SU-DHL-6 (cell line): ENCODE results near the gene TMA7.

Experiments
- H2AFZ ChIP-seq: fragments of 200-600 bp; sonication (generic); 2 replicates; pipeline ENCODE4 v1.6.1; 2014; ENCODE audit warnings: low read depth, mild to moderate bottlenecking, moderate library complexity, mixed read lengths, antibody characterized with exemption, low read length; ENCODE audit not compliant: severe bottlenecking
- H3F3A ChIP-seq: fragments of 200-600 bp; shearing (Covaris generic); 2 replicates; pipeline ENCODE4 v1.6.0; 2016; ENCODE audit warnings: antibody characterized with exemption, mild to moderate bottlenecking; ENCODE audit not compliant: insufficient read depth
- H3K27ac ChIP-seq: fragments of 200-600 bp; sonication (generic); 2 replicates; pipeline ENCODE4 v1.5.1; 2016; ENCODE audit warnings: low read depth, mild to moderate bottlenecking, low read length, moderate library complexity, mixed read lengths
- H3K27me3 ChIP-seq: fragments of 200-600 bp; sonication (generic), shearing (Covaris generic); 2 replicates; pipeline ENCODE4 v1.6.0; 2014; ENCODE audit warnings: mild to moderate bottlenecking, low read length
- H3K36me3 ChIP-seq: fragments of 200-600 bp; sonication (generic); 2 replicates; pipeline ENCODE4 v1.6.1; 2014; ENCODE audit warnings: mild to moderate bottlenecking, low read length, mixed read lengths
- H3K4me2 ChIP-seq: fragments of 300-600, 200-600 bp; shearing (Covaris generic), sonication (generic); 2 replicates; pipeline ENCODE4 v1.6.0; 2014; ENCODE audit warnings: low read length, low read depth, mild to moderate bottlenecking; ENCODE audit not compliant: poor library complexity, severe bottlenecking
- H3K4me3 ChIP-seq: fragments of 200-600 bp; sonication (generic); 2 replicates; pipeline ENCODE4 v1.5.1; 2014; ENCODE audit warnings: antibody characterized with exemption, low read length, mild to moderate bottlenecking, mixed read lengths; ENCODE audit not compliant: insufficient read depth, poor library complexity, severe bottlenecking
- H3K79me2 ChIP-seq: fragments of 200-600 bp; sonication (generic); 2 replicates; pipeline ENCODE4 v1.6.1; 2014; ENCODE audit warnings: mild to moderate bottlenecking, low read length, moderate library complexity; ENCODE audit not compliant: insufficient read depth
- H3K9ac ChIP-seq: fragments of 200-600 bp; sonication (generic); 2 replicates; pipeline ENCODE4 v1.7.0; 2014; ENCODE audit warnings: mild to moderate bottlenecking, low read length
- H3K9me2 ChIP-seq: fragments of 200-600 bp; sonication (generic); replicated peaks from 2 replicates; pipeline ENCODE4 v1.6.1; 2014; ENCODE audit warnings: low read length; ENCODE audit not compliant: insufficient read depth
- H3K9me3 ChIP-seq: fragments of 200-600 bp; sonication (generic); 2 replicates; pipeline ENCODE4 v1.6.1; 2014; ENCODE audit warnings: low read length, mixed read lengths; ENCODE audit not compliant: insufficient read depth
- H4K20me1 ChIP-seq: fragments of 200-600 bp; sonication (generic); 2 replicates; pipeline ENCODE4 v1.6.1; 2014; ENCODE audit warnings: low read depth, mild to moderate bottlenecking, antibody characterized with exemption, low read length, moderate library complexity, mixed read lengths
- EZH2phosphoT487 ChIP-seq: fragments of 200-600 bp; sonication (generic), shearing (Covaris generic); conservative IDR thresholded peaks from 2 replicates; pipeline ENCODE4 v1.6.1; 2018; ENCODE audit warnings: mild to moderate bottlenecking, antibody characterized with exemption, low read length, moderate library complexity, mixed read lengths
- TF ChIP-seq, protein P1 (sequence below): fragments of 200-600 bp; sonication (generic); IDR thresholded peaks from one replicate; pipeline ENCODE4 v1.5.1; 2017; ENCODE audit warnings: antibody characterized with exemption, mild to moderate bottlenecking, low read length, moderate library complexity; ENCODE audit not compliant: insufficient read depth, poor library complexity, severe bottlenecking

TMA7 gene

DNA sequence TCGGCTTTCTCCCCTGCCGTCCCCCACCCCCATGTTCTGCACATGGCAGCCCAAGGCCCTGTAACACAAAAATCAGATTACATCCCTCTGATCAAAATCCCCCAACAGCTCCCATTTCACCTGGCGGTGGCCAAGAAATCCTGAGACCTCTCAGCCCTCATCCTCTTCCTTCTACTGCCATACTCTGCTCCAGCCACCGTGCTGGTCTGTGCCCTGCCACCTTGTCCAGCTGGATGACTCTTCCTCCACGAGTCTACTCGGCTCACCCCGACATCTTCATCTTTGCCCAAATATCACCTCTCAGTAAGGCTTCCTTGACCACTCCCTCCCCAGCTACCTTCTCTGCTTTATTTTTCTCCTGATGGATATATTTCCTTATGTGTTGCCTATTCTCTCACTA, 3.2 kb upstream of the TMA7 start:
- Histone ChIP-seq H2AFZ (no peak overlapping the region), H3K9ac (no peak overlapping the region), H3K4me3 (no peak overlapping the region), H3K4me2 (no peak overlapping the region), H4K20me1 (no peaks in the 10 kb centered on the region), H3K9me3 (no peaks in the 10 kb centered on the region), H3K9me2 (no peaks in the 10 kb centered on the region), H3F3A (peaks cover 20% of the 10 kb centered on the region), H3K79me2 (peaks cover 23% of the 10 kb centered on the region), H3K27ac (peak overlapping the region; percentile 6; the same call in 1 of the 2 replicates), H3K27me3 (no peaks in the 10 kb centered on the region), H3K36me3 (0 out of 2 replicates have a peak, but pooled peaks cover 5% of the 10 kb centered on the region)
- TF ChIP-seq, protein P1, sequence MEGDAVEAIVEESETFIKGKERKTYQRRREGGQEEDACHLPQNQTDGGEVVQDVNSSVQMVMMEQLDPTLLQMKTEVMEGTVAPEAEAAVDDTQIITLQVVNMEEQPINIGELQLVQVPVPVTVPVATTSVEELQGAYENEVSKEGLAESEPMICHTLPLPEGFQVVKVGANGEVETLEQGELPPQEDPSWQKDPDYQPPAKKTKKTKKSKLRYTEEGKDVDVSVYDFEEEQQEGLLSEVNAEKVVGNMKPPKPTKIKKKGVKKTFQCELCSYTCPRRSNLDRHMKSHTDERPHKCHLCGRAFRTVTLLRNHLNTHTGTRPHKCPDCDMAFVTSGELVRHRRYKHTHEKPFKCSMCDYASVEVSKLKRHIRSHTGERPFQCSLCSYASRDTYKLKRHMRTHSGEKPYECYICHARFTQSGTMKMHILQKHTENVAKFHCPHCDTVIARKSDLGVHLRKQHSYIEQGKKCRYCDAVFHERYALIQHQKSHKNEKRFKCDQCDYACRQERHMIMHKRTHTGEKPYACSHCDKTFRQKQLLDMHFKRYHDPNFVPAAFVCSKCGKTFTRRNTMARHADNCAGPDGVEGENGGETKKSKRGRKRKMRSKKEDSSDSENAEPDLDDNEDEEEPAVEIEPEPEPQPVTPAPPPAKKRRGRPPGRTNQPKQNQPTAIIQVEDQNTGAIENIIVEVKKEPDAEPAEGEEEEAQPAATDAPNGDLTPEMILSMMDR = no peak
- no peak for TF ChIP-seq EZH2phosphoT487

DNA sequence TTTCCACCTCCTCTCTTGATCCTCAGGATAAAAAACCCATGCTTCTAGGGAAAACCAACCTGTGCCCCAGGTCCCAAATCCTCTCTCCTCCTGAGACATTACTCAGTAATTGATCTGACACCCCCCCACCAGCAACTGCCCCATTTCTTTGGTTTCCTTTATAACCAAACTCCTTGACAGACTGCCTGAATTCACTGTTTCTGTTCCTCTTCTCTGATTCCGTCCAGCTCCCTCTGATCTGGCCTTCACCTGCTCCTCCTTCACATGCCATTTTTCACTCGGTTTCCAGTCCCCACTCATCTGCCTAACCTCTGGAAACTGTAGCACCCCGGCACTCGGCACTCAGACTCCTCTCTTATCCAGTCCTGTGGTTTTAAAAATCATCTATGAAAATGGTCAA, 2.2 kb upstream of the TMA7 start:
- no peak overlapping the region for H3K4me2 ChIP-seq
- no peaks in the 10 kb centered on the region for H3K27me3 ChIP-seq
- H3K4me3 ChIP-seq = no peak overlapping the region
- H3K27ac ChIP-seq = no peak overlapping the region
- H3K36me3 ChIP-seq = 0 out of 2 replicates have a peak, but pooled peaks cover 5% of the 10 kb centered on the region
- peaks cover 29% of the 10 kb centered on the region for H3K79me2 ChIP-seq
- no peak overlapping the region for H3K9ac ChIP-seq
- H4K20me1 ChIP-seq = no peaks in the 10 kb centered on the region
- H3K9me3 ChIP-seq = no peaks in the 10 kb centered on the region
- TF ChIP-seq, protein P1 = no peak
- no peak for TF ChIP-seq EZH2phosphoT487
- H3F3A ChIP-seq = peaks cover 25% of the 10 kb centered on the region
- no peaks in the 10 kb centered on the region for H3K9me2 ChIP-seq
- H2AFZ ChIP-seq = no peak overlapping the region

DNA sequence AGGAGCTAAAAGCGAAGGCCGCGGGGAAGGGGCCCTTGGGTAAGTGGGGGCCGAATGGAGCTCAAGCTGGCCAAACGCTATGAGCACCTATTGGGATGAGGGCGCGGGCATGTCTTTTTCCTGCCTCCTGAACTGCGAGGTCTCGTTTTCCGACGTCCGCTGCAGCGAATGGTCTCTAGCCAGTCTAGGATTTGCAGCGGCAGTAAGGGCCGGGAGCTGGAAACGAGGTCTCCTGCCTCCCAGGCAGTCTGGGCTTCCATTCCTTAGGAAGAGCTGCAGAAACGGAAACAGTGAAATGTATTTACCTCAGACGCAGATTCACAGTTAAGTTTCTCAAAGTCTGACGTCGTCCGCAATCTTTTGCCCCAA, 517 bp downstream of the TMA7 start:
- Histone ChIP-seq H3K9me2 (no peaks in the 10 kb centered on the region), H4K20me1 (no peaks in the 10 kb centered on the region), H3K36me3 (0 out of 2 replicates have a peak, but pooled peaks cover 5% of the 10 kb centered on the region), H3K9ac (peak overlapping the region; percentile 91), H3K9me3 (no peaks in the 10 kb centered on the region), H3K27ac (peak overlapping the region; percentile 71), H3K4me2 (peak overlapping the region; percentile 70), H3K4me3 (peak overlapping the region; percentile 100), H2AFZ (no peak overlapping the region), H3K27me3 (no peaks in the 10 kb centered on the region), H3F3A (peaks cover 46% of the 10 kb centered on the region), H3K79me2 (peaks cover 31% of the 10 kb centered on the region)
- TF ChIP-seq, protein P1 = no peak
- TF ChIP-seq EZH2phosphoT487 = no peak
